HG02973 (cell line): ENCODE results near the gene FZD4.
A peak's percentile ranks its signal among the peaks of the same experiment; 100 is the strongest.
"Not testable (repeated sequence)": the region's sequence is repeated elsewhere in the genome, so short reads cannot be mapped to it uniquely, and the experiment has no call there.

Experiments
- ATAC-seq: cut with Tn5 transposase; IDR thresholded peaks from one replicate; pipeline ENCODE4 v1.9.1; 2021; ENCODE audit warnings: moderate library complexity; ENCODE audit not compliant: unreplicated experiment

Gene FZD4

DNA sequence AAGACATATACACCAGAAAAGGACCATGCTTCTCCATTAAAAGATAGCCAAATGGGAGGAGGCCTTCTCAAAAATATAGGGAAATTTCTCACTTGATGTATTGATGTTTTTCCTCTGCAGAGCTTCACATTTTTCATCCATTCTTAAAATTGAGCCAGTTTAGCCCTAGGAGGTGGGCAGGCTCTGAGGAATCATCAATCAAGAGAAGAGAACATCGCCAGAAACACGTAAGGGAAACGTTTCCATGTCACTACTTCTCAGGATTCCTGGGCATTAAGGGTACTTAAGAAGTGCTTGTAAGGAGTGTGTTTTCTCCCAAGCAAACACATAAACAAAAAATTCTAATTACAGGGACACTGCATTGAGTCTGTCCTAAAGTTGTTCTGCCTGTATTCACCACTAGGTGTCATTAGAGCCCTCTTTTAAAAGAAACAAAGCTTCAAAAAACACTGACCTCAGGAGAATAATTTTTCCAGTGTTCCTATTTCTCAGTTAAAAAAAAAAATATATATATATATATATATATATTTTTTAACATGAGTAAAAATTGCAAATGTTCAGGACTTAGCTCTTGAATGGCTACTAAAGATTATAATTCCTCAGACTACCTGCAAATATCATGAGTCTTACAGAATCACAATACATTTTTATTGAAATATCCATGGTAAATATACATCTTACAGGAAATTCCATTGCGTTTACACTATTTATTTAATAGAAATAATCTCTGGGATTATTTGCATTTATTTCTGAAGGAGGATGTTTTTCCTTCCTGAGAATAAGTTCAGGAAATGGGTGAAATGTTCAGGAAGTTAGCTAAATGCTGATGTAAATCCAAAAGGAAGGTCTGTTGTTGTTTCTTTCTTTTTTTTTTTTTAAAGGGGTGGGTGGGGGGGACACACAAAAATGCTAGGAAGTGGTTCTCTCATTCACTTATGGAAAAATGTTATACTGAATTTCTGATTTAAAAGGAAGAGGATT, 16.0 kb downstream of the FZD4 start:
- ATAC-seq = peak; percentile 79

DNA sequence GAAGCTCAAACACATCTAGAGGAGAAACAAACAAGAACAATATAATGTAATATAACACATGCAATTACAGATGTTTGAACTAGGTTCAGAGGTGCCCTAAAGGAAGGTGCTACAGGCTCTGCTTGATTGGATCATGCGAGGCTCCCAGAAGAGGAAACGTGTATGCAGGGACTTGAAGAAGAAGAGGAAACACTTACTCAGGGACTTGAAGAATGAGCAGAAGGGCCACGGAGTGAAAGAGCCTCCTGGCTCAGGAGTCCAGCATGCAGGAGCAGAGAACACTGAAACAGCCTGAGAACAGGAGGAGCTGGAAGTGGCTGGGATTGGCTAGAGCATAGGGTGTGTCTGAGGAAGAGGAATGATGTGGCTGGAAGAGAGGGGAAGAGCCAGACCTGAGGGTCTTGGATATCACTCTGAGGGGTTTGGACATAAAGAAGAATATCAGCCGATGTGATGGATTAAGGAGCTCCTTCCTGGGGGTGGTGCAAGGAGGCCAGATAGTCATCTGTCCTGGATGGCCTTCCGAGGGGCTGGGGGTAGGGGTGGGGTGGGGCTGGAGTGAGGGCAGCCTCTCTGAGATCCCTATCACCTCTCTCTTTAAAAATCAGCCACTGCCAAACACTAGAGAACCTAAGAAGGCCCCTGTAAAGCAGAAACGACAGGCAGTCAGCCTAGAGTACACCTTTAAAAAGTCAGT, 16.8 kb downstream of the FZD4 start:
- ATAC-seq = no peak

DNA sequence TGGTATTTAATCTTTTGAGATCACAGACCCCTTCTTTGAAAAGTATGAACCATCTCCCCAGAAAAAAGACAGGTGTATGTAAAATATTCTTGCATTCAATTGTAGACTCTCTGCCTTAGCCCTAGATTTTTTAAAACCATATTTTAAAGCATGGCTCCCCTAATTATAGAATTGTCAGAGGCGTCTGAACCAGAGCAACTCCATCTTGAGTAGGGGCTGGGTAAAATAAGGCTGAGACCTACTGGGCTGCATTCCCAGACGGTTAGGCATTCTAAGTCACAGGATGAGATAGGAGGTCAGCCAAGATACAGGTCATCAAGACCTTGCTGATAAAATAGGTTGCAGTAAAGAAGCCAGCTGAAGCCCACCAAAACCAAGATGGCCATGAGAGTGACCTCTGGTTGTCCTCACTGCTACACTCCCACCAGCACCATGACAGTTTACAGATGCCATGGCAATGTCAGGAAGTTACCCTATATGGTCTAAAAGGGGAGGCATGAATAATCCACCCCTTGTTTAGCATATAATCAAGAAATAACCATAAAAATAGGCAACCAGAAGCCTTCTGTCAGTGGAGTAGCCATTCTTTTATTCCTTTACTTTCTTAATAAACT, 17.9 kb downstream of the FZD4 start:
- not testable (repeated sequence) for ATAC-seq

DNA sequence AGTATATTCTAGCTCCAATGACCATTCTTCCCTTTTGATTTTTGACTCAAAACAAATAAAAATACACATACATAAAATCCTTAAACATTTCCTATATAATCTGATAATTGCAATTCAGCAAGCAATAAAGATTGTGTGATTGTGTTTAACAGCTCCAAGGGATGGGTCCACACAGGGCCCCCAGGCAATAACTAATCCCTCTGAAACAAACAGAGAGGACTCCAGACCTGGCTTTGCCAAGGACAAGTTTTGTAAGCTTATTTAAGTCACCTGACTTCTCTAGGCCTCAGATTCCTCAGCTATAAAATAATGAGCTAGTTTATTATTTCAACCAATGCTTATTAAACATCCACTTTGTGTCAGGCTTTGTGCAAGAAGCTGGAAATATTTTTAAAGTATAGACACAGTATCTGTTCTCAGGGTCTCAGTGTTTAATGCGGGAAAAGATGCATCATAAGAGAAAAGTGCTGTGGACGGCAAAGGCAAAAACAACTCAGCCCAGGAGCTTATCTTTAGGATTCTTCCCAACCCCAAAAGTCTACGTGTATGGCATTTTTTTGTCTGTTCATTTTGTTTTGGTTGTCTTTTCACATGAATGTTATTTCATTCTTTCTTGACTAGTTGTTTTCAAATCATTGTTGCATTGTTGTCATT, 20.1 kb downstream of the FZD4 start:
- ATAC-seq = no peak

DNA sequence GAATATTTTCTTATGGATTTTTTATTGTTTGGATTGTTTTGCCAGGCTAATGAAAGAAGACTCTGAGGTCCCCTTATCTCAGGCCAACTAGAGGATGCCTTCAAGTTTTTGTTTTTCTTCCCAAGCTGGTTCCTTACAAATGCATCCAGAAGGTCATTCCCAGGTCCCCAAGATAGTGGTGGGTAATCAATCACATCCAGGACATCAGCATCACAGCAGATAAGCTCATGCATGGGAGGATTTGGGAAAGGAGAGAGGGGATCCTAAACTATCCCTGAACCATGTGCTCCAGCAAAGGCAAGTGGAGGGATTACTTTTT, 20.7 kb downstream of the FZD4 start:
- ATAC-seq = no peak

DNA sequence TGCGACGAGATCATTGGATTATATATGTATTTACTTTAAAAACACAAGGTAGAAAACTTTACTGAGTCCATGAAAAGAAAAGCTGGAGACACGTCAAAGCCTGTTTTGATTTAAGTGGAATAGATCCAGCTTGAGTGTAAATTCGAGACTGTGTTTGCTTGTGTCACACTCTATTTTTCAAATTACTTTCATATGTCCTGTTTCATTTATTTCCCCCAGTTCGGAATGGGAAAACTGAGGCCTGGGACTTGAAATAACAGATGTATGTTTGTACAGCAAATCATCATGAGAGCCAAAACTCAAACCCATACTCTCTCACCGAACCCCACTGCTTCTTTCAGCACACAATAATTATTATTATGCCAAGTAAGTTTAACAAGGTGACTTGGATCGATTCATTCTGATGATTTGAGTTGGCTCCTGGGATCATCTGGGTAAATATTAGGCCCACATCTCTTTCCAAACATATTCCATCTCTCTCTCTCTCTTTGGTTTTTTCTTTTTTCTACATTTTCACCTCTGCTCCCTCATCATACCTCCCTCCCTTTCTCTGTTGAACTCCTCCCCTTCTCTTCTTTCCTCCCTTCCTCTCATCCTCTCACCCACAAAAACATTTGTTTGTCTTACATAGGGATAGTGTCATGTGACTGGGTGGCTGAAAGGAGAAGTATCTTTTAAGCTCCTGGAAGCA, 21.2 kb downstream of the FZD4 start:
- no peak for ATAC-seq

DNA sequence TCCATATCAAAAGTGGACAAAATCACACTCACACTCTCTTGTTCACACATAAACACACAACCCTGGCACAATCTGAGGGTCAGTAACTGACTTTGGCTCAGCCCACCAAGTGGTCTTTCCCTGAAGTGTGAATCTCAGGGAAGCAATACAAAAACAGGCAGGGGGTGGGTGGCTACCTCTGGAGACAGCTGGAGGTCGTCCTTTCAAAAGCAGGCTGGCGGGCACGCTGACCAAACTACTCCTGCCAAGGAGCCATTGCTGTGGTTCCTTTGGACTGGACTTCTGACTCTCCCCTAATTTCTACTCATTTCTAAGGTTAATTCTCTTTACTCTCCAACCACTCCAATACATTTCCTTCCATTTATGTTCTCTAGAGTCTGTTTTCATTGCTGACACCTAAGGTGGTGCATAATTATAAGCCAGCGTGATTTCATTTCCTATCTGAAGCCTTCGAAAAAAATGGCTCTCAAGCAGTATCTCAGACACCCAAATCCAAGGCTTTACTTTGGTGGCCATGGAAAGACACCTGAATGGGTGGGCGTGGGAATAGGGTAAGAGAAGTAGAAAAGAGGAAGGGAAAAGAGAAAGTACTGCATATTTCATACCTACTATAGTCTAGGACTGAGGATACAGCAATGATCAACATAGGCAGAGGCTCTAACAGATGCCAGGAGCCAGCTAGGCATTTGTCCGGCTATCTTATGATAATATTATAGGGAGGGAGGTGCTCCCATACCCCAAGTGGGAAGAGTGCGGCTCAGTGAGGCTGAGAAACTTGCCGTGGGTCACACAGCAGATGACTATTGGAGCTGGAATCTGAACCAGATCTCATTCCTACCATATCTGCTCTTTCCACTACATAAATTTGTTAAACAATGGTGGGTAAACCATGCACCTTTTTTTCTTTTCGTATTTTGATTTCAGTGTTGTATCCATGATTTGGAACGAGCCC, 22.0 kb downstream of the FZD4 start:
- no peak for ATAC-seq

DNA sequence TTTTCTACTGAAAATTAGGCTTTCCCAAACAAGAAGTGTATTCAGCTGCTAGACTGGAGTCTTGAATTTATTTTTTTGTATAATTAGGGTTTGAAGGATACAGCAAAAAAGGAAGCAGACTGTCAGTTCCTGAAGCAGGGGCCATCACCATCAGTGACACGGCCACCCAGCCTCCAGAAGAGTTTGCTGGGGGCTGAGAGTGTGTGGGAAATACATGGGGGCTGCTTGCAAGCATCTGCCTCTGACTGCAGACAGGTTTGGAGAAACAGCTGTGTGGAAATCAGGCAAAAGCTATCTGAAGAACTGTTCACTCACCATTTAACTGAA, 23.0 kb downstream of the FZD4 start:
- ATAC-seq = no peak

DNA sequence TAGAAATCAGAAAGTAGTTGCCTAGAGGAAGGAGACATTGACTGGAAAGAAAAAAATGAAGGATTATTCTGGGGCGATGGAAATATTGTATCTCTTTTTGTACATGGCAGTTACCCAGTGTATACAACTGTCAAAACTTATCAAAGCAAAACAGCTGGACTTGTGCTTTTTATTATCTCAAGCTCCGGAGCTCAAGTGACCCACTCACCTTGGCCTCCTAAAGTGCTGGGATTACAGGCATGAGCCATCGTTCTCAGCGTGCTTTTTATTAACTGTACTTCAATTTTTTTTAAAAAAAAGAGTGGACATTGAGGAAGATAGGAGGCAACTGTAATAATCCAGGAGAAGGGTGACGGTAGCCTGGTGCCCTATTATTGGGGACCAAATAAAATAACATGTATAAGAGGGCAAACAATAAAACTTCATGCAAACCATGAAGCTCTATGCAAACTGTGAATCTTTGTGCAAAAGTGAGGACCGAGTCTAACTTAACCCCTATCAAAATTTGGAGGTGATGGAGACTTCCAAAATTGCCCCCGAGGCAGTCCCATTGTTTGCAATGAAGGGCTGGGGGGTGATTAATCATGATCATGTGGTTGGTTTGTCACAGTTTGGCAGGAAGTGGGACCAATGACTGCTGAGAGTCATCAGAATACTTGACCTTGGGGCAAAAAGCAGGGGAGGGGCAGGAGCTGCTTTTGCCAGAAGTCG, 23.5 kb downstream of the FZD4 start:
- no peak for ATAC-seq

DNA sequence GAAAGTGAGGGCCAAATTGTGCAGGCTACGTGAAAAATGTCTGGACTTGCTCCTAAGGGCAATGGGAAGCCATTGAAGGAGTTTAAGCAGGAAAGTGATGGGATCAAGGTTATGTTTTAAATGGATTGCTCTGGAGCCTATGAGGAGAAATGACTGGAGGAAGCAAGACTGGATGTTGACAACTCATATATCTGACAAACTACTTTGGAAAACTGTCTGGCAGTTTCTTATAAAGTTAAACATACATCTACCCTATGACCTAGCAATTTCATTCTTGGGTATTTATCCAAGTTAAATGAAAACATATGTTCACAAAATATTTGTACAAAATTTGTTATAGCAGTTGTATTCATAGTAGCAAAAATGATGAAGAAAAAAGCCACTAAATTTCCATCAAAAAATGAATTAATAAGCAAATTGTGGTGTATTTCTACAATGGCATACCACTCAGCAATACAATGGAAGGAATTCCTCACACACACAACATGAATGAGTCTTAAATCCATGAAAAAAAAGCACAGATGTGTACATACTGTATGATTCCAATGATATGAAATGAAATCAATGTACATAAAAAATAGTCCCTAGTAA, 24.1 kb downstream of the FZD4 start:
- ATAC-seq = no peak

DNA sequence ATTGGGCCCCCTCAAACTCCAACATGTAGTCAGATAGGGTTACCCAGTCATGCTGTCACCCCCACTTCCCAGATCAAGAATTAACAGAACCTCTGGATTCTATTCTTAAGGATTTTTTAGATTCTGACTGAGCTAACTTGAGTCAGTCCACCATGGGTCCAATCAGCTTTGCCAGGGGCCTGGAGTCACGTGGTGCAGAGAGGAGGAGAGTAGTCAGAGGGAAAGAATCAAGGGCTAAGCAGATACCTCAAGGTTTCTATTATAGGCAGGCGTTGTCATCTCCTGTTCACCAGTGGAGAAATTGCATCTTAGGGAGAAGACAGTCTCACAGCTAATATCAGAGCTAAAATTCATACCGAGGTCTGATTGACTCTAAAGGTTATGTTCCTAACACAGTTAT, 28.2 kb downstream of the FZD4 start:
- no peak for ATAC-seq

DNA sequence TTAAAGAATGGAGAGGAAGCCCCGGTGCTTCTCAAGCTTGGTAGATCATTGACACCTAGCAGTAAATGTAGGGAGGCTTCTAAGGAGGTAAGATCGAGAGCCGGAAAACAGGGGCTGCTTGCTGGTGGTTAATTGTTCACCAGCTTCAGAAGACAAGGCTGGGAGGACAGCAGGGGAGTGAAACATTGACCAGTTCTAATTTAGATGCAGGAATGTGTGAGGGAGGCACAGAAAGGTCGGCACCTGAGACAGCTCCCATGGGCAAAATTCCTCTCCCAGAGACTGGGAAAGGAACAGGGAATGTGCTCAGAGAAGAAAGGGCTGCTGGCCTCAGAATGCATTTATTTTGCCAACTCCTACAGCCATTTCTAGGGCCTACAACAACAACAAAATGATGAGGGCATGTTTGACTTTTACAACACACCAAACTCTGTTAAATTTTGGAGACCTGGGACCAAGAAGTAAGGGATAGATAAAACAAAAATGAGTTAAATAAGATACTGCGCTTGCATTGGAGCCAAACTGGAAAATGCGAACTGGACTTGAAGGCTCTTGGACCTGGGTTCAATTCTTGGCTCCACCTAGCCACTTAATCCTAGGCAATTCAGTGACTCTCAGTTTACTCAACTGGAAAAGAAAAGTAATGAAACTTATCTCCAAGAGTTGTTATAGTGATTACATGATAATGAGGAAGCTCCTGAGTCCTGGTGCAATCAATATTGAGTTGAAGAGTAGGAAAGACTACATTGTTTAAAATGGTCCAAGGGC, 31.0 kb downstream of the FZD4 start:
- no peak for ATAC-seq

DNA sequence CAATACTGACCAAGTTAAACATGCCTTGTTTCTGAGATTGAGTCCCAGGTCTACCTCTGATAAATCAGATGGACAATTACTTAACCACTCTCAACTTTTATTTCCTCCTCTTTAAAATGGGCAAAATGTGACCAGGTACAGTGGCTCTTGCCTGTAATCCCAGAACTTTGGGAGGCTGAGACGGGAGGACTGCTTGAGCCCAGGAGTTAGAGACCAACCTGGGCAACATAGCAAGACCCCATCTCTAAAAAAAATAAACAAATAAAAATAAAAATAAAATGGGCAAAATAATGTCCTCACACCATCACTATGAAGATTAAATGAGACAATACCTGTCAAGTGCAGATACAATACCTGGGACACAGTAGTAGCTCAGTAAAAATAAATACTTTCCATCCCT, 33.0 kb downstream of the FZD4 start:
- no peak for ATAC-seq

DNA sequence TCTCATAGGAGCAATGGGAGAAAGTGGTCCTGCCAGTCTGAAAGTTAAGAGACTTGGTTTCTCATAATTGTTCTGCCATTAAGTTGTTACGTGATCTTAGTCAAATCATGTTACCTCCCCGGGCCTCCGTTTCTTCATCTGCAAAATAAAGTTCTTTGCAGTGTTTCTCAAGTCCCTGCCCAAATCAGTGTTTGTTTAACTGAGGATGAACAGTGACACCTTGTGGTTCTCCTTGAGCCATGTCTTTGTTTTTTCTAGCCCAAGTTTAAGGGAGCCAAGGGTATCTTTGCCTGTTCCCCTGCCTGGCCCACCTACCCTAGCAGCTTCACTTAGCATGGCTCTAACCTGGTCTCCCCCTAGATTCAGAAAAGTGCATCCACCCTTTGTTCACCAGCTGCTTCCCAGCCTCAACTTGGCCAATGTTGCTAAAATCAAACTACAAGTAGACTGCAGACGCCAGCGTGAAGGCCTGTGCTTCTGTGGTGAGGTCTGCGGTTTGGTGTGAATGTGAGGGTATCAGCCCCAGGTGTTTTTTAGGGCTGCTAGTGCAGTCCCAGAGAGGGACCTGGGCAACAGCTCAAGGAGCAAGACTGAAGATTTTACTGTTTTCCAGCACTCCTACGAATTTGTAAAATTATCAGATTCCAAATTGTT, 35.5 kb downstream of the FZD4 start:
- no peak for ATAC-seq

DNA sequence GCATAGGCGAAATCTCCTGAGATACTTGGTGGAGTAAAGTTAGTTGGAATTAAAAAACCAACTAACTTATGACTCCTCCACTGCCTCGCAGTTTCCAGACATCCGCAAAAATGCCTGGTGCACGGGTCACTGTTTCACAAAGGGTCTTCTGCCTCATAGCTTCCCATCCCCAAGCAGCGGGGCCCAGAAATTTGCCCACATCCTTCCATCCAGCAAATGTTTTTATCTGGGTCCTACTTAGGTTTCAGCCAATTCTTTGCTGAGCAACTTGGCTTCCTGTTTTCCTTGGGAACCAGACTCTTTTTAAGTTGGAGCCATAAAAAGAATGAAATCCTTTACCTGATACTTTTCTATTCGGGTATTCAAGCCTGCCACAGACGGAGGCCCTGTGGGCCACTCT, 36.2 kb downstream of the FZD4 start:
- no peak for ATAC-seq

DNA sequence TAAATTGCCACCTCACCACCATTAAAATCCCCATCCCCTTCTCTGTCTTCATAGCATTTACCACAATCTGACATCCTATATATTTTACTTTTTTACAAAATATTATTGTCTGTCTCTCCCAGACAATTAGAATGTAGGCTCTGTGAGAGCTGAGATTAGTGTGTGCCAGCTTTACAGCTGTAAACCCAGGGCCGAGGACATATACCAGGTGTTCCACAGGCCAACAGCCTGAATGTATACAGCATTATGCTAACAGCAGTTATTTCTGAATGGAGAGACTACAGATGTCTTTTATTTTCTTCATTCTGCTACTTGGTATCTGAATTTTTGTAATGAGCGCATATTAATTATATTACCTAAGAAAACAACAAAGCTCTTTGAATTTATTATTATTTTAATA, 36.7 kb downstream of the FZD4 start:
- ATAC-seq = no peak

DNA sequence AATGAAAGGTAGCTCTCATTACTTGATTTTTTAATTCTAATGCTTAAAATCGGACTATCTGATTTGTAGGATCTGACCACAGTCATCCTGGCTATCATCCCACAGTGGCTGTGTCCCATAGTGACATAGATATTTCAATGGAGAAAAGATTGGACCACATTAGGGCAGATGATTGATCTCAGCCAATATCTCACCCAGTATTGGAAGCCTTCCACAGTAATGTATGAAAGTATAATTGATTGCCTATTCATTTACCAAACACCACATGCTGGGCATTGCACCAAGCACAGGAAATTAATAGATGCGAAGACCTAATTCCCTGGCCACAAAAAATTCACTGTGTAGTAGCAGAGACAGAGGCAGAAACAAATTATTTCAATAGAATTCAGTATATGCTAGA, 37.6 kb downstream of the FZD4 start:
- ATAC-seq = no peak

DNA sequence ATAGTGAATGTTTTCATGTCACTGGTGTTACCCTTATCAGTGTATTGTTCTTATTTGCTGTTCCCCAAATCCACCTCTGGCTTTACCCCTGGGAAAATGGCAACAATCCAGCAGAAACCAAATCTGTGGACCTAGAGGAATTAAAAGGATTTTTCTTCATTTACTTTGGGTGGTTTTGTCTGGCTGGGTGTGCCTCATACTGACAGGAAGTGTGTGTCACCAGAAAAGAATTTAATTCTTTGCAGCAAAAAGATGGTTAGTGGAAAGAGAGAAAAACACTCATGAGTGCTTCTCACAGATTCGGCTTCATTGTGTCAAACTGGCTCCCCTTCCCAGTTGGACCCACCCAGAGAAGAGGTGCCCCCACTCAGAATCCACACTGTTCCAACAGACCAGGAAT, 38.9 kb downstream of the FZD4 start:
- no peak for ATAC-seq
